COLO668 (cell line): ENCODE results near the gene PTDSS2.
"Not testable (repeated sequence)": the region's sequence is repeated elsewhere in the genome, so short reads cannot be mapped to it uniquely, and the experiment has no call there.

Experiments used
- DNase-seq: peaks from one replicate; lab custom pipeline; 2025; ENCODE audit not compliant: unreplicated experiment; lab: John Stamatoyannopoulos, UW

The PTDSS2 gene

DNA sequence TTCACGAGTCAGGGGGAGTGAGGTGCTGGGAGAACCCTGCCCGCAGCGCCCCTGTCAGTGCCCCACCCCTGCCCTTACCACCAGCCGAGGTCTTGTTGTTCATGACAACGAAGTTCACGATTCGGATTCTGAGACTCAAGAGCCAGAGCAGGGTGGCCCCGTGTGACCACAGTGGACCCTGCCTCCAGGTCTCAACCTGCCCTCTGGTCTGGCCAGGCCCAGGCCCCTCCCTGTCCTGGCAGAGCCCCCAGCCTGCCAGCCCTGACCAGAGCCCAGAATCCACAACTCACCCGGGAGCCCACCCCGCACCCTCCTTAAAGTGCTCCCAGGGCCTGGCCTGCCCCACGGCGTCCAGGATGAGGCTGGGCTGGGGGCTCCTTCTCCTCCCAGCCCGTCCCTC lies 18.2 kb upstream of the PTDSS2 start:
- DNase-seq = no peak

DNA sequence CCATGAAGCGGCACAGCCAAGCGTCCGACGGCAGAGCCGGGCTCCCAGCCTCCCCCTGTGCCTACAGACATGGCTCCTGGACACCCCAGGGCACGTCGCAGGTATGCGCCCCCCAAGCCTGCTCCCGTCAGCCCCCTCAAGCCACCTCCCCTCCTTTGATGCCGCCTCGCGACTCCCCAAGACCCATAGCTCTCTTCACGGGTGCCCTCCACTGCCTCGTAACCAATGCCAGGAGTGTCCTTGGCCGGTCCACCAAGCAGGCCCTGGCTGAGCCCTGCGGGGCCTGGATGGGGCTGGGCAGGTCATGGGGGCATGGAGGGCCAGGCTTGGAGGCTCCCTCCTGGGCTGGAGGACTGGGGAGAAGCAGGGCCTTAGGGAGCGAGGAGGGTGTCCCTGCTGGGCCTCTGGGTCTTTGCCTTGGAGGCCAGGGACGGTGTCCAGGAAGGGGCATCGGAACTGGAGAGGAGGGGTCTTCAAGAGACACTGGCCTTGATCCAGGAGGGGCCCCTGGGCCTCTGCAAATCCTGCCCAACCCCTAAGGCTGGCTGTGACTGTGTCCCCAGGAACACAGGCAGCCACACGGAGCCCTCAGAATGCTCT lies 17.5 kb upstream of the PTDSS2 start:
- no peak for DNase-seq

DNA sequence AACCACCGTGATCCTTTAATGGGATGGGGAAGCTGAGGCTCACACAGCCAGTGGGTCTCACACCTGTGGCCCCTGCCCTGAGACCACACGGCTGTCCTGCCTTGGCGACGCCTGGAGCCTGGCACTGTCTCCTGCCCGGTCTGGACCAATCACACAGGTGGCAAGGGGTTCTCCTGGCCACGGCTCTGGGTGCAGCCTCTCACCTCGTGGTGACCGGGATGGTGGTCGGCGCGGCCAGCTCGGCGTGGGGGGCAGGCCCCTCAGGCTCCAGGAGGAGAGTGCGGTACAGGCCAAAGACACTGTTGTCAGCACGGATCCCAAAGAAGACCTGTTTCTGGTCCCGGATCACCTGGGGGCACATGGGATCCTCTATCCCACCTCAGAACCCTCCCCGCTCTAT lies 17.0 kb upstream of the PTDSS2 start:
- no peak for DNase-seq

DNA sequence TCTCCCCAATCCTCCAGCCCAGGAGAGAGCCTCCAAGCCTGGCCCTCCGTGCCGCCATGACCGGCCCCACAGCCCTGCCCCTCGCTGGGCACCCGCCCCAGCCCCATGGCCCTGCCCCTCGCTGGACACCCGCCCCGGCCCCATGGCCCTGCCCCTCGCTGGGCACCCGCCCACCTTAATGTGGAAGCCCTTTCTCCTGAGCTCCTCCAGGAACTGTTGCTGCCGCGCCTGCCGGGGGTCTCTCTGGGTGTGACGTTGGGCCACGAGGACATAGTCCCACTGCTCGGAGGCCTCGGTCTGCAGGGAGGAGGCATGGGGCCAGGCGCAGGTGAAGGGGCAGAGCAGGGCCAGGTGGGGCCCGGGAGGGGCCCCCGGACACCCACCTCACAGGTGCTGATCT lies 16.4 kb upstream of the PTDSS2 start:
- DNase-seq = no peak

DNA sequence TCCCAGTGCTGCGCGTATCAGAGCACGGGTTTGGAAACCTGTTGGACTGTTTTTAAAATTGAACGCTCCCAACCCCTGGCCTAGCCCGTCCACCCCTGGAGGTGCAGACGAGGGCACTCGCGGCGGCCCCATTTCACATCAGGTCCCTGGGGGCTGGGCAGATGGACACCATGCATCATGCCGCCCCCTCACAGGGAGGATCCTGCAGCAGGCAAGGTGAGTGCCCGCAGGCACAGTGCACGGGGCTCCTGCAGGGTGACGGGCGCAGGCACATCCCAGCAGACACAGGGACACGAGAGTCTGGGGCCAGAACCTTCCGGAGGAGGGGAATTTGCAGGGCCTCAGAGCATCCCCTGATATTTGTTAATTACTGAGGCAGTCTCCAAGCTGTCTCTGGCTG lies 15.6 kb upstream of the PTDSS2 start:
- DNase-seq = no peak

DNA sequence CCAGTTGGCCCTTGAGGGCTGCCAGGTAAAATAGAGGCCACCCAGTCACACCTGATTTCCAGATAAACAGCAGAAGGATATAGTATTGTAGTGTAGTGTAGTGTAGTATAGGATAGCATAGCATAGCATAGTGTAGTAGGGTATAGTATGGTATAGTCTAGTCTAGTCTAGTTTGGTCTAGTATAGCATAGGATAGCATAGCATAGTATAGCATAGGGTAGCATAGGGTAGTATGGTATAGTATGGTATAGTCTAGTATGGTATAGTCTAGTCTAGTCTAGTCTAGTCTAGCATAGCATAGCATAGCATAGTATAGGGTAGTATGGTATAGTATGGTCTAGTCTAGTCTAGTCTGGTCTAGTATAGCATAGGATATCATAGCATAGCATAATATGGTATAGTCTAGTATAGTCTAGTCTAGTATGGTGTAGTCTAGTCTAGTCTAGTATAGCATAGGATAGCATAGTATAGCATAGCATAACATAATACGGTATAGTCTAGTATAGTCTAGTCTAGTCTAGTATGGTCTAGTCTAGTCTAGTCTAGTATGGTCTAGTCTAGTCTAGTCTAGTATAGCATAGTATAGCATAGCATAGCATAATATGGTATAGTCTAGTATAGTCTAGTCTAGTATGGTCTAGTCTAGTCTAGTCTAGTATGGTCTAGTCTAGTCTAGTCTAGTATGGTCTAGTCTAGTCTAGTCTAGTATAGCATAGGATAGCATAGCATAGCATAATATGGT lies 14.9 kb upstream of the PTDSS2 start:
- not testable (repeated sequence) for DNase-seq

DNA sequence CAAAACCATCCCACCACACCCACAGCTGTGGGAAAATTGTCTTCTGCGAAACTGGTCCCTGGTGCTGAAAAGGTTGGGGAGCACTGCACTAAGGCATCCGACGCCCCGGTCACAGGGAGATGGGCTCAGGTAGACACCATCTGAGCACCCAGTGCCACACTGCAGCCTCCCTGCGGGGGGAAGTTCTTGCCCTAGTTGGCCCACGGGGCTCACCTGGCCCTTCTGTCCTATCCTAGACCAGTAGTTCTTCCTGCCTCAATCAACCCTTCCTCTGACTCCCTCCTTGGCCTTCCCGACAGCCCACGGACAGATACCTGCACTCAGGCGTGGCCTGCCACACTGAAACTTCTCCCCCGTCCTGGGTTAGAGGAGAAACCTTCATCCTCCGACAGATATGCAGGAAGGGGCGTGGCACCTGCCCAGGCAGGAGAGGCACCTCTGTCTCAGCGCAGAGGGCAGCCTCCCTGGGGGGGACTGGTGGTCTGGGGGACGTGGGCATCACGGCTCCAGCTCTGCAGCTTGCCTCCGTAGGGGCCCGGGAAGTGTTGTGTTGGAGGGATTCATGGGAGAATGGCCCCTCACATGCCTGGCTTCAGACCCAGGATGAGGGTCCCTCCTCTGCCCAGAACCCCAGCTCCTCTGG lies 12.7 kb upstream of the PTDSS2 start:
- no peak for DNase-seq

DNA sequence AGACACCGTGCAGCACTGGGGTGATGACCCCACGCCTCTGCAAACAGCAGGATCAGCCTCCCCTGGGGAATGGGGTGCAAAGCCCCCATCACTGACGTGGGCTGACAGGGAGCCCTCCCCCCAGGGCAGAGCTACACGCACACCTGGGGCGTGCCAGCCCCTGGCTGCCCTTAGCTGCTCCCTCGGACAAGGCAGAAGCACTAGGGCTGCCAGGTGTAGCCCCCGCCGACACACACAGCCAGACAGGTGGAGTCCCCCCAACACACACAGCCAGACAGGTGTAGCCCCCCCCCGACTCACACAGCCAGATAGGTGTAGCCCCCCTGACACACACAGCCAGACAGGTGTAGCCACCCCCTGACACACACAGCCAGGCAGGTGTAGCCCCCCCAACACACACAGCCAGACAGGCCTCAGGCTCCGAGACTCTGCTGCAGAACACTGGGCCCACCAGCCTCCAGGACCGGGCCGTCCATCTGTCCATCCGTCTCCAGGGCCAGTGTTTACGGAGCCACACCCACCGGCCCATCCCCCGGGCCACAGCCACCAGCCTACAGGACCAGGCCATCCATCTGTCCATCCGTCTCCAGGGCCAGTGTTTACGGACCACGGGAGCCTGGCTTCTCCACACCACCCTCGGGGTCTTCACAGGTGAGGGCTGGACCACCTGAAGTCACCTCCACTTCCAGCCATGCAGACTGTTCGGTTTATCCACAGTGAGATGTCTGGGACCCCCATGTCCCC lies 11.8 kb upstream of the PTDSS2 start:
- DNase-seq = no peak

DNA sequence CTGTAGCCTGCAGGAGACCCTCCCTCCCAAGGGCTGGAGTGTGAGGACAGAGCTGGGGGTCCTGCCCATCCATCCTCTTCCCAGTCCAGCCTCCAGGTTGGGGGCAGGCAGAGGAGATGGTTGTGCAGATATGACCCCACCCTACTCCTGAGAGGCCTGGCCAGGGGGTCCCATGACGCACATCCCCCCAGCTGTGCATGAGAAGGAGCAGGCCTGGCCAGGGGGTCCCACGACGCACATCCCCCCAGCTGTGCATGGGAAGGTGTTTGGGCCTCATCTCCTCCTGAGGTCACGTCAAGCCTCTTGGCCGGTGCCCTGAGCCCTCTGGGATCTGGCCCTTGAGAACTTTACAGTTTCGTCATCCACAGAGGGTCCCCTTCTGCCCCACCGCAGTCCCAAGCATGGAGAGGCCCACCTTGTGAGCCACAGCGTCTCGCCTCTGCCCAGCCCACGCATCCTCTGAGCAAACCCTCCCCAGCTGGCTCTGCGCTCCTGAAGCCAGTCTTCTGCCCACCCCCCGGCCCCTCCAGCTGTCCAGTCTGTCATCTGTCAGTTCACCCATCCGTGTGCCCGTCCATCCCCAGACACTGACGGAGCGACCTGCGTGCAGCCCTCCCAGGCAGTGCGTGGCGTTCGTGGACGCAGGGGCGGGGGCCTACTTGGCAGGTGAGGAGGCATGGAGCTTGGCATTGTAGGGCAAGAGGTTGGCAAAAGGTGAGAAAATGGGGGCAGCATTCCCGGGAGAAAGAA lies 10.6 kb upstream of the PTDSS2 start:
- DNase-seq = no peak

DNA sequence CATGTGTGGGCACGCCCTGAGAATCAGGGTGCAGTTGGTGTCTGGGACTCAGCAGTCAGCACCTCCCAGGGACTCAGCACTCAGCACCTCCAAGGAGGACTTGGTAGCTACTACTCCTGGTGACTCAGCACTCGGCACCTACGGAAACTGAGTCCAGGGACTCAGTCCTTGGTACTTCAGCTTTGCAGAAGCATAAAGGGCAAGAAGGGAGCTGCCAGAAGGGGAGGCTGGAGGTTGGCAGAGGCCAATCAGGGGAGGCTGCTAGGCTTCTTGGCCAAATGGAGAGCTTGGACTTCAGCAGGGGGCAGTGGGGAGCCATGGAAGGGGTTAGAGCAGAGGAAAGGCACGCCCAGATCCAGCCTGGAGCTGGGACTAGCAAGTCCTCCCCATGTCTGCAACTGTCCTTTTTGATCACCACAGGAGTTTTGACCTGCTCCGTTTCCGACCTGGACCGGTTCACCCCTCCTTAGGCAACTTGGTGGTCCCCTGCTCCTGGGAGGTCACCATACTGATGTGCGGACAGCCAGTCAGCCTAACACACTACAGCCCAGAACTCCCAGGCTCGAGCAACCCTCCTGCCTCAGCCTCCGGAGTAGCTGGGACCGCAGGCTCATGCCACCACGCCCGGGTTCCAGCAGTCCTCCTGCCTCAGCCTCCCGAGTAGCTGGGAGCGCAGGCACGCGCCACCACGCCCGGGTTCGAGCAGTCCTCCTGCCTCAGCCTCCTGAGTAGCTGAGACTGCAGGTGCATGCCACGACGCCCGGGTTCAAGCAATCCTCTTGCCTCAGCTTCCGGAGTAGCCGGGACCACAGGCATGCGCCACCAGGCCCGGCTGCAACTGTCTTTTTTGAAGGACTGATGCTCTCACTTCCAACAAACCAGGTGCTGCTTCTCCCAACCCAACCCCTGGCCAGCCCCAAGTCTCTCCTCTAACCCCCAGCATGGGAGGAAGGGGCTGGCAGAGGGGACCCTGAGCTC lies 9.7 kb upstream of the PTDSS2 start:
- DNase-seq = peak; percentile 20

DNA sequence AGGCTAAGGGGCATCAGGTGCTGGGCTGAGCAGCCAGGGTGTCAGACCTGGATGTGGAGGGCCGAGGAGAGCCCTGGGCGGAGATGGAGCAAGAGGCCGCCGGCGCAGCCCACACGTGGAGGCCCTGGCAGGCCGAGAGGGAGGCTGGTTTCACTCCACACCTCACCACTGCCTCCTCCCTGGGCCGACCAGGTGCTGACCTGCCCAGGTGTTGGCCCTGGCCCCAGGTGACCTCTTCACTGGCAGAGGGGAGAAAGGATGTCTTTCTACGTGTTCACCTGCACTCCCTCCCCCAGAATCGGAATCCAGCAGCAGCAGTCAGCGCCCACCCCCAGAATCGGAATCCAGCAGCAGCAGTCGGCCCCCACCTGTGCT lies 9.0 kb upstream of the PTDSS2 start:
- DNase-seq = peak; percentile 3

DNA sequence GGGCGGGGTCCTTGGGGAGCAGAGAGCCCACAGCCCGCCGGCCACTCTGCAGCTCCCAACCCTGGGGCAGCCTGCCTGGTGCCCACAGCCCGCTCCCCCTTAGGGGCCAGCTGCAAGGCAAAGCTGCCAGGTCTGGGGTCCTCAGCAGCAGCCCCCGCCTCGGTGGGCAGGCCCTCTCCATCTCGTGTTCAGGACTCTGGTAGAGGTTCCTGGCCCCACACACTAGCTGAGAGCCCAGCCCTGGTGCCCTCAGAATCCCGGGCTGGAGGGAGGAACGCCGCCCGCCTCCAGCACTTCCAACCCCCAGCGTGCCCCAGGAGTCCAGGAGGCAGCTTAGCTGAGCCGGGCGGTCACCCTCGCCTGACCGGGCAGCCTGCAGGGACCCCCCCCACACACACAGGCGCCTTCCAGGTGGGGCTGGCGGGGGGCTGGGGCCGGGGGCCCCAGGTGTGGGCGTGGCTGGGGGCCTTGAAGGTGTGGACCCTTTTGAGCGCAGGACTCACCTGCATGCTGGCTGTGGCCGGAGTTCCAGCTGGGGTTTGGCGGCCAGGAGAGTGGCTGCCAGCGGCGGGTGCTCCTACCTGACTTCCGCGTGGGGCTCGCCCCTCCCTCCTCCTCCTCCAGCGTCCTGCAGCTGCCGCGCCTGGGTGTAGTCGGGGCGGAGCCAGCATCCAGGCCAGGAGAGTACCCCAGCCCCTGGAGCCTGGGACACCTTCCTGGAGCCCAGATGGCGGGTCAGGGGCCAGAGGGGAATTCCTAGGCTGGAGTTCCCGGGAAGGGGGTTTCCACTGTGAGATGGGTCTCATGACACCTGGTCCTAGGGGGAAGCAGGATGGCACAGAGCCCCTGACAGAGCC lies 8.4 kb upstream of the PTDSS2 start, which contains the start of gene ANO9:
Gene ANO9, minus strand, starts transcription at position 594 of the 857 bp plus-strand sequence. Its CDS starts 85 bp downstream, at position 509.
- peak; percentile 74 for DNase-seq

DNA sequence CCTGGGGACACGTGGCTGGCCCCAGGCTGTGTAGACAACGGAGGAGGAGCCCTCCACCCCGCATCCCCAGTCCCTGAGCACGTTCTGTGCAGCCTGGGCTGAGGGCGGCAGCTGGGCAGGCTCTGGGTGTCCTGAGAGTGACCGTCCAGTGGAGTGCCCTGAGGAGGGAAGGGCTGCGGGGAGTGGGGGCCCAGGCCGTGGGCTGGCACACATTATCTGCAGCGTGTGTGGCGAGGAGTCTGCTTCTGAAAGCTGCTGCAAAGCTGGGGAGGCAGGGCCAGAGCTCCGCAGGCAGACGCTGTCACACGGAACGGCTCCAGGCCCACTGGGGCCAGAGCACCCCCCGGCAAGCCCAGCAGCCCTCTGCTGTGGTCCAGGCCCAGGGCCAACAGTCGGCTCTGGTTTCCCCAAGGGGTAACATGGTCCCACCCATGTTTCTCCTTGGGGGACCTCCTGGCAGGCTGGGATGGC lies 7.4 kb upstream of the PTDSS2 start:
- DNase-seq = no peak

DNA sequence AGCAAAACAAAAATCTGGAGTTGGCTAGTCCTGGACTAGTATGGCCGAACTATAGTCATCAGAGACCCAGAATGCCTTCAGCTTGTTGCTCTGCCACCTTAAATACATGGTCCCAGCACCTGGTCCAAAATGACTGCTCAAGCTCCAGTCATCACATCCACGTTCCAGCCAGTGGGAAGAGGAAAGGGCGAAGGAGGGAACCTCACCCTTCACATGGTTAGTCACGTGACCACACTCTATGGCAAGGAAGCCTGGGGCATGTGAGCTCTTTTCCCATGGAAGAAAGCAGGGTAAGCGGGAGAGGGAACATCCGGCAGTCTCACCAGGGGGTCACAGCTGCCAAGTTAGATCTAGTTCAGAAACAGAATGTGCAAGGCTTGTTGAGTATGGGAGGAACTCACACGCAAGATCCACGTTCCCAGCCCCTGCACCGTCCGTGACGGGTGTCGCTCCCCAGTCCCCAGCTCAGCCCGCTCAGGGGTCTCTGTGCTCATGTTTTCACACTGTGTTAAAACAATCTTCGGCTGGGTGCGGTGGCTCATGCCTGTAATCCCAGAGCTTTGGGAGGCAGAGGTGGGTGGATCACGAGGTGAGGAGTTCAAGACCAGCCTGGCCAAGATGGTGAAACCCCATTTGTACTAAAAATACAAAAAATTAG lies 6.4 kb upstream of the PTDSS2 start:
- DNase-seq = peak; percentile 56

DNA sequence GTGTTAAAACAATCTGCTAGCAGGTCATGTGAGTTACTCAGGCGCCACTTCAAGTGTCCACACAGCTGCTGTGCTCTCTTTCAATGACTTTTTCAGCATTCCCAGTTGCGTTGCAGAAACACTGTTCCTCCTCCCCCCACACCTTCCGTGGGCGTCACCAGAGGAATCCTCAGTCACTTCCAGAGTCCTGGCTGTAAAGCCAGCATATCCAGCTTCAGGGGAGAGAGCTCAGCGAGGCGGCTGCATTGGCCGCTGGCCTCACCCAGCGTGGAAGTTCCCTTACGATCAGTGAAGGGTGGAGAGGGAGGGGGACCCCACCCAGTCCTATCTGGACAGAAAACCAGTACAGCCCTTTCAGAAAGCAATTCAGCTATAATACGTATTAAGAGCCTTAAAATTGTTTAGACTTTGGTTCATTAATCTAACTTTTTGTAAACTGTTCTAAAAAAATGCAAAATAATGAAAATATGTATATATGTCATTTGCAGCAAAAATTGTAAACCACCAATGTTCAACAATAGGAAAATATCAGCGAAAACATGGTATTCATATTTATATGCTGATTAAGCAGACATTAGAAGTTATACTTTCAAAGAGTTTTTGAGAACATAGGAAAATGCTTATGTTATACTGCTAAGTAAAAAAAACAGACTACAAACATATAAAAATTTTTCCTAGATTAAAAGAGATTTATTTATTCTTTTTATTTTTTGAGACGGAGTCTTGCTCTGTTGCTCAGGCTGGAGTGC lies 5.5 kb upstream of the PTDSS2 start:
- DNase-seq = peak; percentile 52

DNA sequence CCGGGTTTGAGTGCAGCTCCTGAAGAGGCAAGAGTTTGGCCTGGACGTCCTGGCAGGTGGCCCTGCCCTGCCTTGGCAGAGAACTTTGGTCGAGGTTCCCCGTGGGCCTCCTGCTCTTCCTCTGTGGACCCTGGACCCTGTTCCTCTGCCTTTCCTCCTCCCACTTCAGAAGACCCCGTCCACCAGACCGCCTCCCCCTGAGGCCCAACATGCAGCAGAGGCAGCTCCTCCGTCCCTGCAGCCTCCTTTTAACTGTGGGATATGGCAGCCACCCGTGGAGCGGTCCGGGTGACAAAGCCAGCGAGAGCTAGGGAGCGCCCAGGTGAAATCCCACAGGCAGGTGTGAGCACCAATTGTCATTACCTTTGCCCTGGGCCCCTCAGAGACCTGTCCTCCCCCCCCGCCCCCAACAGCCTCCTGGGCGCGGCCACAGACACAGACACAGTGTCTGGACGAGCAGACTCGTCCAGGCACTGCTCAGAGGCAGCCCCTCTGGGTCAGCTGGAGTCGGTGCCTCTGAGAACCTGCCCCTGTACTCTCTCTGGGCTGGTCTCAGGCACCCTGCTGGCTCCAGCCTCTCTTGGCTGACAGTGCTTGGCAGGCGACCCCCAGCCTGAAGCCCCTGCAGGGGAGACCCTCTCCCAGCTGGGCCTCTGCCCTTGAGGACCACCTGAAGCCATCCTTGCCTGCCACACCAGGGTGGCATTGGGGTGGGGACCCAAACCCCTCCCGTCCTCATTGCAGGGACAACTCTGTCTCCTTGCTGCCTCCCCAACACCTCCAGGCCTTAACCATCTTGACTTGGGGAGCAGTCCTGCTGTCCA lies 4.1 kb upstream of the PTDSS2 start:
- peak; percentile 63 for DNase-seq

DNA sequence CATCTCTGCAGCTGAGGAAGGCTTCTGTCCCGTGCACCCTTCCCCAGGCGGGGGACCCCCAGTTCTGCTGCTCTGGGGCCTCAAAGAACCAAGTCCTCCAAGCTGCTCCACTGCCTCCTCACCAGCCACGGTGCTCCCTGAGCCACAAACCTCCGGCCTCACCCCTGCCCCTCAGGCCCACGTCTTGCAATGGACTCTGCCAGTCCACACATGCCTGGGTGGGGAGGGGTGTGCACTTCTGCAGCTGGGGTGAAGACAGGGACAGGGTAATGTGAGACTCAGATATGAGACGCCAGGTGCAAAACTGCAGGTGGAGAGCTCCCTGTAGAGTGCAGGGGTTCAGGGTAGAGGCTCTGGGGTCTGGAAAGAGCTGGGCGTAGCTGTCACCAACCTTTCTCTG lies 3.2 kb upstream of the PTDSS2 start:
- DNase-seq = peak; percentile 62
